SU-DHL-6 (cell line): ENCODE data around the gene SLC24A3.

ENCODE experiments used
- H2AFZ ChIP-seq: fragments of 200-600 bp; sonication (generic); 2 replicates; pipeline ENCODE4 v1.6.1; 2014; ENCODE audit warnings: low read depth, mild to moderate bottlenecking, moderate library complexity, mixed read lengths, antibody characterized with exemption, low read length; ENCODE audit not compliant: severe bottlenecking
- H3F3A ChIP-seq: fragments of 200-600 bp; shearing (Covaris generic); 2 replicates; pipeline ENCODE4 v1.6.0; 2016; ENCODE audit warnings: antibody characterized with exemption, mild to moderate bottlenecking; ENCODE audit not compliant: insufficient read depth
- H3K27ac ChIP-seq: fragments of 200-600 bp; sonication (generic); 2 replicates; pipeline ENCODE4 v1.5.1; 2016; ENCODE audit warnings: low read depth, mild to moderate bottlenecking, low read length, moderate library complexity, mixed read lengths
- H3K27me3 ChIP-seq: fragments of 200-600 bp; sonication (generic), shearing (Covaris generic); 2 replicates; pipeline ENCODE4 v1.6.0; 2014; ENCODE audit warnings: mild to moderate bottlenecking, low read length
- H3K36me3 ChIP-seq: fragments of 200-600 bp; sonication (generic); 2 replicates; pipeline ENCODE4 v1.6.1; 2014; ENCODE audit warnings: mild to moderate bottlenecking, low read length, mixed read lengths
- H3K4me2 ChIP-seq: fragments of 300-600, 200-600 bp; shearing (Covaris generic), sonication (generic); 2 replicates; pipeline ENCODE4 v1.6.0; 2014; ENCODE audit warnings: low read length, low read depth, mild to moderate bottlenecking; ENCODE audit not compliant: poor library complexity, severe bottlenecking
- H3K4me3 ChIP-seq: fragments of 200-600 bp; sonication (generic); 2 replicates; pipeline ENCODE4 v1.5.1; 2014; ENCODE audit warnings: antibody characterized with exemption, low read length, mild to moderate bottlenecking, mixed read lengths; ENCODE audit not compliant: insufficient read depth, poor library complexity, severe bottlenecking
- H3K79me2 ChIP-seq: fragments of 200-600 bp; sonication (generic); 2 replicates; pipeline ENCODE4 v1.6.1; 2014; ENCODE audit warnings: mild to moderate bottlenecking, low read length, moderate library complexity; ENCODE audit not compliant: insufficient read depth
- H3K9ac ChIP-seq: fragments of 200-600 bp; sonication (generic); 2 replicates; pipeline ENCODE4 v1.7.0; 2014; ENCODE audit warnings: mild to moderate bottlenecking, low read length
- H3K9me2 ChIP-seq: fragments of 200-600 bp; sonication (generic); replicated peaks from 2 replicates; pipeline ENCODE4 v1.6.1; 2014; ENCODE audit warnings: low read length; ENCODE audit not compliant: insufficient read depth
- H3K9me3 ChIP-seq: fragments of 200-600 bp; sonication (generic); 2 replicates; pipeline ENCODE4 v1.6.1; 2014; ENCODE audit warnings: low read length, mixed read lengths; ENCODE audit not compliant: insufficient read depth
- H4K20me1 ChIP-seq: fragments of 200-600 bp; sonication (generic); 2 replicates; pipeline ENCODE4 v1.6.1; 2014; ENCODE audit warnings: low read depth, mild to moderate bottlenecking, antibody characterized with exemption, low read length, moderate library complexity, mixed read lengths
- EZH2phosphoT487 ChIP-seq: fragments of 200-600 bp; sonication (generic), shearing (Covaris generic); conservative IDR thresholded peaks from 2 replicates; pipeline ENCODE4 v1.6.1; 2018; ENCODE audit warnings: mild to moderate bottlenecking, antibody characterized with exemption, low read length, moderate library complexity, mixed read lengths
- TF ChIP-seq, protein P1 (sequence below): fragments of 200-600 bp; sonication (generic); IDR thresholded peaks from one replicate; pipeline ENCODE4 v1.5.1; 2017; ENCODE audit warnings: antibody characterized with exemption, mild to moderate bottlenecking, low read length, moderate library complexity; ENCODE audit not compliant: insufficient read depth, poor library complexity, severe bottlenecking

The SLC24A3 gene

DNA sequence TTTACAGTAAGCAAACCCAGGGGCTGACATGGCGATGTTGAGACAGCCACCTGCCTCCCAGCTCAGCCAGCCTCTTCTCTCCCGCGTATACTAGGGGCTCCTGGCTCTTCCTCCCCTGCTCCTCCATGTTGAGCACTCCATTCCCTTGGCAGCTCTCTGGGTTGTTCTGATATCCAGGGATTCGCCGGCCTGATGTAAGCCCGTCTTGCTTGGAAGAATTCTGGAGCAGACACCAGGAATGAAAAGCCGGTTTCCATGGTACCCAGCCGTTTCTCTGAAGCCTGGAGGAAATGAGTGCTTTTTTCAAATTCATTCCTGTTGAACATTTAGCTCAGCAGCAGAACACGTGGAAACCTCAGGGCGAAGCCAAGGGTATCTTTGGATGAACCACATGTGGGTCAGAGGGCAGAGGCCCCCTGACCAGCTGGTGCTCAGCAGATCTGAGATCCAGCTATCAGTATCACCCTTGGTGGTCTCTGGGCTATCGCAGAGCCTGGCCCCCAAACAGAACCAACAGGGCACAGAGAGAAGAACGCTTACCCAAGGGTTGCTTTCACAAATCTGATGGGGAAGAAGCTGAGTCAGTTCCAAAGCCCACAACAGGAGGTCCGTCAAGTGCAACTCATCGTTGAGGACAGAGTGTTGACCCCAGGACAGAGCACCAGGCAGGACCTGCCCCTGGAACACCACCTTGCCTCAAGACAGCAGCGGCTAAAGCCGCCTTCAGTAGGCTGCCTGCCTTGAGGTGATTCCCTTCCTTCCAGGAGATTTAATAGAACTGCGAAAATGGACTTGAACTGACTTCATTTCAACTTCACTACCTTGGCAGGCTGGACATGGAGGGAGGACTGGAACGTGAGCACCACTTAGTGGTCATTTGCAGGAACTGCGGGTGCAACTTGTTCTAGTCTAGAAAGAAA, 449.5 kb downstream of the SLC24A3 start:
- no peak overlapping the region for H3K27ac ChIP-seq
- H3K9me3 ChIP-seq: no peaks in the 10 kb centered on the region
- no peaks in the 10 kb centered on the region for H3K9me2 ChIP-seq
- H3K4me2 ChIP-seq: no peak overlapping the region
- no peaks in the 10 kb centered on the region for H3K36me3 ChIP-seq
- no peaks in the 10 kb centered on the region for H4K20me1 ChIP-seq
- no peaks in the 10 kb centered on the region for H3F3A ChIP-seq
- no peaks in the 10 kb centered on the region for H3K27me3 ChIP-seq
- no peak overlapping the region for H2AFZ ChIP-seq
- no peak overlapping the region for H3K4me3 ChIP-seq
- TF ChIP-seq EZH2phosphoT487: no peak
- TF ChIP-seq, protein P1, sequence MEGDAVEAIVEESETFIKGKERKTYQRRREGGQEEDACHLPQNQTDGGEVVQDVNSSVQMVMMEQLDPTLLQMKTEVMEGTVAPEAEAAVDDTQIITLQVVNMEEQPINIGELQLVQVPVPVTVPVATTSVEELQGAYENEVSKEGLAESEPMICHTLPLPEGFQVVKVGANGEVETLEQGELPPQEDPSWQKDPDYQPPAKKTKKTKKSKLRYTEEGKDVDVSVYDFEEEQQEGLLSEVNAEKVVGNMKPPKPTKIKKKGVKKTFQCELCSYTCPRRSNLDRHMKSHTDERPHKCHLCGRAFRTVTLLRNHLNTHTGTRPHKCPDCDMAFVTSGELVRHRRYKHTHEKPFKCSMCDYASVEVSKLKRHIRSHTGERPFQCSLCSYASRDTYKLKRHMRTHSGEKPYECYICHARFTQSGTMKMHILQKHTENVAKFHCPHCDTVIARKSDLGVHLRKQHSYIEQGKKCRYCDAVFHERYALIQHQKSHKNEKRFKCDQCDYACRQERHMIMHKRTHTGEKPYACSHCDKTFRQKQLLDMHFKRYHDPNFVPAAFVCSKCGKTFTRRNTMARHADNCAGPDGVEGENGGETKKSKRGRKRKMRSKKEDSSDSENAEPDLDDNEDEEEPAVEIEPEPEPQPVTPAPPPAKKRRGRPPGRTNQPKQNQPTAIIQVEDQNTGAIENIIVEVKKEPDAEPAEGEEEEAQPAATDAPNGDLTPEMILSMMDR: peak; percentile 93
- no peaks in the 10 kb centered on the region for H3K79me2 ChIP-seq
- no peak overlapping the region for H3K9ac ChIP-seq

- Histone ChIP-seq H3K9me3 (no peaks in the 10 kb centered on the region), H3F3A (no peaks in the 10 kb centered on the region), H4K20me1 (no peaks in the 10 kb centered on the region), H3K79me2 (no peaks in the 10 kb centered on the region), H3K36me3 (no peaks in the 10 kb centered on the region), H3K27me3 (no peaks in the 10 kb centered on the region), H3K4me3 (no peak overlapping the region), H3K9ac (no peak overlapping the region), H3K9me2 (no peaks in the 10 kb centered on the region), H3K4me2 (no peak overlapping the region), H3K27ac (no peak overlapping the region), H2AFZ (no peak overlapping the region)
- TF ChIP-seq, protein P1: no peak
- TF ChIP-seq EZH2phosphoT487: no peak
Observed at GRCh38 chr20:19662637-19662995, 450.2 kb downstream of the SLC24A3 start.

GRCh38 chr20:19668418-19668817, 456.0 kb downstream of the SLC24A3 start:
- no peaks in the 10 kb centered on the region for H3K27me3 ChIP-seq
- H3K27ac ChIP-seq: no peak overlapping the region
- H3K9ac ChIP-seq: no peak overlapping the region
- no peaks in the 10 kb centered on the region for H3F3A ChIP-seq
- no peak overlapping the region for H2AFZ ChIP-seq
- no peaks in the 10 kb centered on the region for H3K9me3 ChIP-seq
- no peaks in the 10 kb centered on the region for H3K9me2 ChIP-seq
- no peaks in the 10 kb centered on the region for H4K20me1 ChIP-seq
- H3K4me3 ChIP-seq: no peak overlapping the region
- H3K79me2 ChIP-seq: no peaks in the 10 kb centered on the region
- TF ChIP-seq, protein P1: no peak
- no peak for TF ChIP-seq EZH2phosphoT487
- no peak overlapping the region for H3K4me2 ChIP-seq
- H3K36me3 ChIP-seq: no peaks in the 10 kb centered on the region
